RWPE1 (cell line): ENCODE results near the gene MFSD2B.

Source experiments
- CTCF ChIA-PET: fragments of 350-600 bp; sonication (Branson Sonifier 250); formaldehyde crosslinking; extraction: SDS; loops from one replicate; lab custom pipeline; 2021; lab: Yijun Ruan, JAX
- POLR2A ChIA-PET: fragments of 400-600 bp; formaldehyde crosslinking; extraction: SDS; loops from one replicate; lab custom pipeline; 2020; ENCODE audit warnings: antibody characterized with exemption; ENCODE audit not compliant: low non-redundant PET; lab: Yijun Ruan, JAX
- DNase-seq: peaks from one replicate; pipeline ENCODE4 v3.0.0; 2012; ENCODE audit warnings: low spot score
- H3K27ac ChIP-seq: fragments of 450-650 bp; 2 replicates; pipeline ENCODE4 v1.5.1; 2017
- CTCF ChIP-seq: fragments of 450-650 bp; conservative IDR thresholded peaks from 2 replicates; pipeline ENCODE4 v1.5.1; 2017; ENCODE audit warnings: low read depth, mild to moderate bottlenecking

MFSD2B gene

GRCh38 chr2:23994567-23994966 is 15.3 kb upstream of the MFSD2B start:
- CTCF ChIA-PET: no interaction called here
- POLR2A ChIA-PET: no interaction called here
- no peak for DNase-seq
- no peak overlapping the region for H3K27ac ChIP-seq
- no peak for TF ChIP-seq CTCF

GRCh38 chr2:24007693-24008092 is 2.2 kb upstream of the MFSD2B start:
- ChIA-PET POLR2A (no interaction called here), CTCF (no interaction called here)
- DNase-seq: no peak
- no peak for TF ChIP-seq CTCF
- no peak overlapping the region for H3K27ac ChIP-seq

DNA sequence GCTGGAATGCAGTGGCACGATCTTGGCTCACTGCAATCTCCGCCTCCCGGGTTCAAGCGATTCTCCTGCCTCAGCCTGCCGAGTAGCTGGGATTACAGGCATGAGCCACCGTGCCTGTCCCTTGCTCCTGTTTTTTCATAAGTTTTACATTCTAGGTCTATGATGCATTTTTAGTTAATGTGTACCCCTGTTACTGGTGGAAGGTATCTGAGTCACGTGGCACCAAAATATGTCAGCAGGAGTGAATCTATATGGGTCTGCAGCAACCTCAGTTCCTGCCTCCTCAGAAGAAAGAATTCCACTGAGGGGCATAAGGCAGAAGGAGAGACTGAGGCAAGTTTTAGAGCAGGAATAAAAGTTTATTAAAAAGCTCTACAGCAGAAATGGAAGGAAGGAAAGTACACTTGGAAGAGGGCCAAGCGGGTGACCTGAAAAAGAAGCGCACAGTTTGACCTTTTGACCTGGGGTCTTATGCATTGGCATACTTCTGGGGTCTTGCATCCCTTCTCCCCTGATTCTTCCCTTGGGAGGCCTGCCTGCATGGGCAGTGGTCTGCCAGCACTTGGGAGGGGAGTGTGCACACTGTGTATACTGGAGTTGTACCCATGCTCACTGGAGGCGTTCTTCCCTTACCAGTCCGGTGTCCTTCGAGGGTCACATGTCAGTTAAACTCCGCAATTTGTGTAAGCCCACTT is 1.1 kb upstream of the MFSD2B start:
- ChIA-PET CTCF (no interaction called here), POLR2A (no interaction called here)
- TF ChIP-seq CTCF: no peak
- no peak overlapping the region for H3K27ac ChIP-seq
- no peak for DNase-seq

DNA sequence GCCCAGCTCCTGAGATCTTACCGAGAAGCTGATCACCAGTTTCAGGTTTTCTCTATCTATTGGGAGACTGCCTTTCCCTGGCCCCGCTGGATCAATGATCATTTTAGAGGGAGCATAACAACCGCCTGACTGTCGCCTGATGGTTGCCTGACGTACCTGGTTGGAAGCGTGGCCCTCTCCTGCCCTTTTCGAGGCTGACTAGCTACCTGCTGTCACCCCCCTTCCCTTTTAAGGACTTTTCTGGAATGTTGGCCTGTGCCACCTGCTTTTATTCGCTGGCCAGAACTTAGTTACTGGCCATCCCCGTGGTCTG is 562 bp upstream of the MFSD2B start:
- POLR2A ChIA-PET: no interaction called here
- CTCF ChIA-PET: no interaction called here
- TF ChIP-seq CTCF: no peak
- H3K27ac ChIP-seq: no peak overlapping the region
- DNase-seq: no peak

GRCh38 chr2:24010477-24011249 is 778 bp downstream of the MFSD2B start:
- H3K27ac ChIP-seq: no peak overlapping the region
- CTCF ChIA-PET: interaction anchor here (0.7 to 1.4 kb wide), 2 partner anchors 74 to 83 kb away, joined by 3 read pairs; partner anchors contain the start of genes ATAD2B and TP53I3
- no peak for DNase-seq
- no peak for TF ChIP-seq CTCF
- POLR2A ChIA-PET: no interaction called here

DNA sequence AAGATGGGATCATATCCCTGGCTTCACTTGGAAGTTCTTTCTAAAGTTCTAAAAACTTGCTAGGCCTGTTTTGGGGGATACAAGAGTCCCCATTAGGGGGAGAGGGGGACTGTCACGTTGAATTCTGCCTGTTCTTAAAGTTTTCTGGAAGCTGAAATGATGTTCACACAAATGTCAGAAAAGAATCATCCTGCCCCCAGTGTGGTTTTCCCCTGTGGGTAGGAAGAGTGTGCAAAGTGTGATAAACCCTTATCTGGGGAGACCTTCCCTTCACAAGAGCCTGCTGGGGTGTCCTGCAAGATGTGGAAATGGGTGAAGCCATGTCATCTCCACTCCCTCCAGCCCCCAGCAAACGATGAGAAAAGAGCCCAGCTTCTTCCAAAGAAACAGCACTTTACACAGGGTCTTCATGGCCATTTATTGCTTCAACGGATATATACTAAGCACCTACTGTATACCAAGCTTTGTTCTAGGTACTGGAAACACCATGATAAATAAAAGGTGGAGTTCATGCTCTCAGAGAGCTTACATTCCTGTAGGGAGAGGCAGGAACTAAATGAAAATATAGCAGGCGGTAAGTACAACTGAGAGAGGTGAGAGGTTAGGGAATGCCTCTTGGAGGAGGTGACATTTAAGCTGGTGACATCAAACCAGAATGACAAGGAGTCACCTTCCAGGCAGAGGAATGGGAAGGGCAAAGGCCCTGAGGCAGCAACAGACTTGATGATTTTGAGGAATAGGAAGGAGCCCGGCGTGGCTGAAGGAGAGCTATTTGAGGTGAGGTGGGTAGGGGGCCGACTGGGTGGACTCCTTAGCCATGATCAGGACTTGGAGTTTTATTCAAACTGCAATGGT is 1.6 kb downstream of the MFSD2B start:
- TF ChIP-seq CTCF: no peak
- no peak overlapping the region for H3K27ac ChIP-seq
- POLR2A ChIA-PET: no interaction called here

More for the DNA sequence above, 1.6 kb downstream of the MFSD2B start:
- no peak for DNase-seq
- CTCF ChIA-PET: interaction anchor here (1.4 kb wide), 1 partner anchor 73 kb away, joined by 3 read pairs; the partner anchor contains the start of gene TP53I3
